K562 (cell line): ENCODE measurements around the gene KCNC3. TPM values are rescaled to one million over a fixed set of nuclear protein-coding genes. Genes with fewer than 3 reads are reported as not detected.

ENCODE experiments used
- ATAC-seq: fragments of 200-7000 bp; cut with Tn5 transposase; 3 replicates; pipeline ENCODE4 v1.9.1; 2020; ENCODE audit warnings: moderate library complexity
- BruUV-seq: library from RNA; stranded (reverse); fragments of 400-500 nt; replicated peaks from 2 replicates; lab custom pipeline; 2021; lab: Mats Ljungman, UMichigan
- CTCF ChIA-PET: fragments of 300-600 bp; formaldehyde crosslinking; extraction: SDS; loops from one replicate; lab custom pipeline; 2021; ENCODE audit warnings: low intra/inter-chr PET ratio; lab: Yijun Ruan, JAX
- POLR2A ChIA-PET: fragments of 300-600, 350-650 bp; sonication (Branson Sonifier 250); formaldehyde crosslinking; extraction: SDS; loops from one replicate; lab custom pipeline; 2021; ENCODE audit warnings: antibody characterized with exemption, inconsistent platforms; lab: Yijun Ruan, JAX
- DNase-seq, 4 experiments: peaks; one replicate each; pipeline versions ENCODE4 v3.0.0 to v3.0.0-alpha.2; 2011 to 2018; ENCODE audit warnings: low spot score in 3 of 4, mixed read lengths in 3 of 4; ENCODE audit errors: extremely low read depth in 1 of 4
- FAIRE-seq: peaks from 2 replicates; lab custom pipeline; 2011; peaks lifted over from hg19 to GRCh38; lab: Jason Lieb, UNC
- H2AFZ ChIP-seq: 2 replicates; pipeline ENCODE4 v1.6.0; 2011; ENCODE audit warnings: low read depth, low read length, control low read depth, inconsistent platforms
- H3K27ac ChIP-seq: fragments of 200-600 bp; 3 replicates; pipeline ENCODE4 v1.8.0; 2011; ENCODE audit warnings: low read depth, mild to moderate bottlenecking, control low read depth, inconsistent platforms, low read length, moderate library complexity, mixed read lengths; ENCODE audit errors: extremely low read depth
- H3K27me3 ChIP-seq, 2 experiments: fragments of 300-600 bp in 1 of 2; 2 replicates in 1 of 2; 3 replicates in 1 of 2; pipeline versions ENCODE4 v1.6.0 to v1.8.0; 2011; ENCODE audit warnings: inconsistent platforms in 2 of 2, low read length in 2 of 2, mild to moderate bottlenecking in 1 of 2, mixed read lengths in 1 of 2, moderate library complexity in 1 of 2; ENCODE audit not compliant: control insufficient read depth in 2 of 2, insufficient read depth in 2 of 2
- H3K36me3 ChIP-seq: fragments of 300-600 bp; 3 replicates; pipeline ENCODE4 v1.8.0; 2011; ENCODE audit warnings: mild to moderate bottlenecking, low read length, inconsistent platforms; ENCODE audit not compliant: control insufficient read depth, insufficient read depth
- H3K4me1 ChIP-seq, 2 experiments: fragments of 200-600 bp in 1 of 2; replicated peaks in 1 of 2; 2 replicates in 1 of 2; 3 replicates in 1 of 2; pipeline versions ENCODE4 v1.5.1 to v1.8.0; 2011; ENCODE audit warnings: inconsistent platforms in 2 of 2, low read length in 2 of 2, mild to moderate bottlenecking in 1 of 2, mixed read lengths in 1 of 2, moderate library complexity in 1 of 2; ENCODE audit not compliant: control insufficient read depth in 2 of 2, insufficient read depth in 2 of 2
- H3K4me2 ChIP-seq: 2 replicates; pipeline ENCODE4 v1.6.1; 2011; ENCODE audit warnings: low read length, control low read depth, inconsistent platforms, mixed read lengths; ENCODE audit not compliant: insufficient read depth
- H3K4me3 ChIP-seq: fragments of 200-600 bp; sonication (generic), shearing (Covaris generic); 2 replicates; pipeline ENCODE4 v1.5.1; 2016; ENCODE audit warnings: control low read depth, inconsistent platforms
- H3K79me2 ChIP-seq: fragments of 200-600 bp; 3 replicates; pipeline ENCODE4 v1.8.0; 2011; ENCODE audit warnings: low read length, inconsistent platforms; ENCODE audit not compliant: control insufficient read depth, insufficient read depth
- H3K9ac ChIP-seq, 2 experiments: 2 replicates each; pipeline versions ENCODE4 v1.6.0 to v1.6.1; 2011; ENCODE audit warnings: low read depth in 2 of 2, low read length in 2 of 2, control low read depth in 1 of 2, inconsistent platforms in 1 of 2, mild to moderate bottlenecking in 1 of 2, mixed read lengths in 1 of 2; ENCODE audit not compliant: insufficient read depth in 1 of 2
- H3K9me1 ChIP-seq: one replicate; pipeline ENCODE4 v1.6.0; 2011; ENCODE audit warnings: inconsistent platforms, mild to moderate bottlenecking, low read length, moderate library complexity; ENCODE audit not compliant: control insufficient read depth, insufficient read depth
- H3K9me3 ChIP-seq: replicated peaks from 2 replicates; pipeline ENCODE4 v1.5.1; 2011; ENCODE audit warnings: low read depth, low read length, inconsistent platforms; ENCODE audit not compliant: control insufficient read depth, insufficient read depth
- H4K20me1 ChIP-seq: replicated peaks from 2 replicates; pipeline ENCODE4 v1.6.1; 2011; ENCODE audit warnings: low read length, inconsistent platforms, mixed read lengths; ENCODE audit not compliant: control insufficient read depth, insufficient read depth
- CUX1 ChIP-seq: fragments of 200-800 bp; sonication (Bioruptor generic); IDR thresholded peaks from 2 replicates; pipeline ENCODE4 v1.6.1; 2016; ENCODE audit warnings: missing genetic modification characterization, missing compliant biosample characterization
- HIVEP1 ChIP-seq: fragments of 250-450 bp; sonication (Bioruptor Pico); IDR thresholded peaks from 2 replicates; pipeline ENCODE4 v1.4.0; 2020; ENCODE audit warnings: mild to moderate bottlenecking
- MAZ ChIP-seq, 2 experiments: fragments of 450-650 bp in 1 of 2; sonication (generic) in 1 of 2; formaldehyde crosslinking; IDR thresholded peaks in 1 of 2; conservative IDR thresholded peaks in 1 of 2; 2 replicates each; pipeline versions ENCODE4 v1.4.0 to v1.5.0; 2020; ENCODE audit warnings: mild to moderate bottlenecking in 1 of 2, missing genetic modification reagents in 1 of 2
- NR2C2 ChIP-seq, 2 experiments: fragments of 200-800 bp in 1 of 2; sonication (Bioruptor generic) in 1 of 2; sonication (generic) in 1 of 2; formaldehyde crosslinking in 1 of 2; IDR thresholded peaks; 2 replicates each; pipeline versions ENCODE4 v1.6.1 to v1.8.0; 2016 to 2022; ENCODE audit warnings: mild to moderate bottlenecking in 1 of 2, missing compliant biosample characterization in 1 of 2, missing genetic modification characterization in 1 of 2, missing genetic modification reagents in 1 of 2
- OTX1 ChIP-seq: fragments of 450-650 bp; formaldehyde crosslinking; IDR thresholded peaks from 2 replicates; pipeline ENCODE4 v1.4.0; 2022; ENCODE audit warnings: mild to moderate bottlenecking
- RBFOX2 ChIP-seq: fragments of 200-400 bp; formaldehyde crosslinking; IDR thresholded peaks from 2 replicates; pipeline ENCODE4 v1.6.1; 2017; ENCODE audit warnings: low read depth, mild to moderate bottlenecking, low read length, moderate library complexity
- SIN3A ChIP-seq, 2 experiments: fragments of 150-350 bp in 1 of 2; IDR thresholded peaks; 2 replicates each; pipeline ENCODE4 v1.6.1; 2011 to 2016; ENCODE audit warnings: borderline replicate concordance in 2 of 2, low read depth in 2 of 2, low read length in 2 of 2, mild to moderate bottlenecking in 2 of 2, moderate library complexity in 2 of 2; ENCODE audit not compliant: control insufficient read depth in 1 of 2
- SLC30A9 ChIP-seq: fragments of 250-450 bp; sonication (Bioruptor Pico); IDR thresholded peaks from 2 replicates; pipeline ENCODE4 v1.8.0; 2022; ENCODE audit warnings: mild to moderate bottlenecking, moderate library complexity
- SP1 ChIP-seq: sonication (generic); formaldehyde crosslinking; IDR thresholded peaks from 2 replicates; pipeline ENCODE4 v1.8.1; 2022; ENCODE audit warnings: mild to moderate bottlenecking, missing genetic modification reagents
- ZNF282 ChIP-seq: sonication (generic); formaldehyde crosslinking; IDR thresholded peaks from 2 replicates; pipeline ENCODE4 v1.8.1; 2023; ENCODE audit warnings: missing genetic modification reagents
- ZNF561 ChIP-seq: fragments of 450-650 bp; formaldehyde crosslinking; conservative IDR thresholded peaks from 2 replicates; pipeline ENCODE4 v1.4.0; 2020; ENCODE audit warnings: mild to moderate bottlenecking, moderate library complexity
- WGBS: fragments of 100-300 bp; shearing (Covaris generic); methylation state at CpG from one replicate; pipeline ENCODE4 v1.1.6; 2016; ENCODE audit warnings: low coverage, mixed read lengths; ENCODE audit not compliant: insufficient coverage; ENCODE audit errors: missing lambda C conversion rate; 5-methylcytosine and 5-hydroxymethylcytosine counted together
- in situ Hi-C: fragments of 300-500 bp; cut with MboI; formaldehyde crosslinking; loops from 4 replicates; pipeline ENCODE4 v1.15.0; 2018; ENCODE audit warnings: inconsistent platforms, mixed read lengths
- intact Hi-C: fragments of 100-400 bp; cut with micrococcal nuclease; formaldehyde crosslinking; loops from 2 replicates; pipeline ENCODE4 v1.14.2; 2022
- polyA plus RNA-seq, 8 experiments: library from polyadenylated mRNA; depleted of rRNA in 4 of 8; stranded (reverse) in 5 of 8; unstranded in 3 of 8; fragments of >200 nt; fragmentation: Nextera tagmentation in 2 of 8; fragmentation: Illumina TruSeq in 1 of 8; extraction: Ambion mirVana in 2 of 8; extraction: Trizol in 1 of 8; gene quantifications; 2 replicates each; pipeline versions ENCODE4 v1.2.1 to v1.2.3, GENCODE V29; 2011 to 2014; ENCODE audit warnings: inconsistent platforms in 1 of 8, missing spikeins in 1 of 8
- total RNA-seq, 7 experiments: library from RNA; depleted of rRNA in 6 of 7; stranded (reverse); fragments of >200 nt in 6 of 7; fragmentation: Illumina TruSeq in 2 of 7; extraction: Trizol in 2 of 7; gene quantifications; 2 replicates each; pipeline versions ENCODE4 v1.2.1 to v1.2.3, GENCODE V29; 2011 to 2021; ENCODE audit warnings: low replicate concordance in 1 of 7
- TF ChIP-seq, protein P1 (sequence below): fragments of 450-650 bp; IDR thresholded peaks from 2 replicates; pipeline ENCODE4 v1.6.1; 2016; ENCODE audit warnings: borderline replicate concordance

Gene KCNC3
- total and polyA plus RNA-seq, 9 of the 15 experiments (the other 6 are each of a cell fraction or from before 2014, with no cell fraction given), result 0.03 to 26.2 (median 2.0) TPM

DNA sequence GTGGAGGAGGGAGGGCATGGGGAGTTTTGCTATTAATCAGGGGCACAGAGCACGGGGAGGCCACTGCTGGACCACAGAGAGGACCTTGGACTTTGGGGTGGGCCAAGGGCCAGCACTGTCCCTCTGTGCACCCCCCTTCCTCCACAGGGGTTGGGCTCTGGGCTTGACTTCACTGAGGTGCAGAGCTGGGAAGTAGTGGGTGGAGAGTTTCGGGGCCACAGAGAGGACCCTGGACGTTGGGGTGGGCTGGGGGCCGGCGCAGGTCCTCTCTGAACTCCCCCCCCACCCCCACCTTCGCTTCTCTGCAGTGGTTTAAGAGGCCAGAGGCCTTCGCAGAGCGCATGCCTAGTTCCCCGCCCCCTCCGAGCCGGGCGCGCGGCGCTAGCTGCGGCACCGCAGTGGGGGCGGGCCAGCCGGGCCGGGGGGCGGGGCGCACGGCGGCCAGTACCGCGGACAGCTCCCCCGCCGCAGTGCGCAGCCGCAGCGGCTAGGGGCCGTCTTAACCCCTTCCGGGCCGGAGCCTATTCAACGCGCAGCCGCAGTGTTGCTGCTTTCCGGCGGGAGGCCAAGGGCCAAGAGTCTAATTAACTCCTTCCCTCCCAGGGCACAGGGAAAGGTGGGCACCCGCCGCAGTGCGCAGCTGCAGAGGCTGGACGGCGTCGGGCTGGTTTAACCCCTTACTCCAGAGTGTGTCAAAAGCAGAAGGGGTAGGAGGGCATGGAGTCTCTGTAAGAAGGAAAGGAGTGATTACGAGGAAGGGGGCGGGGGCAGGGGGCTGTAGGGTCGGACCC is 3.7 kb downstream of the KCNC3 start (continued):
- TF ChIP-seq NR2C2 (CRISPR knock-in tag; IDR thresholded peaks at IDR 0.05) (peak; percentile 67; the same call in 1 of the 2 replicates), NR2C2 (tag; IDR thresholded peaks at IDR 0.05) (no peak), OTX1 (CRISPR knock-in tag) (no peak), ZNF282 (no peak), SIN3A (IDR thresholded peaks at IDR 0.05; ENCODE audit: borderline replicate concordance in 2 of 2, control insufficient read depth in 1 of 2, low read depth in 2 of 2, low read length in 2 of 2) (peak; percentile 85 to 93; a peak in 3 of 4 replicates), SP1 (CRISPR knock-in tag) (peak; percentile 81; the same call in 1 of the 2 replicates), MAZ (CRISPR knock-in tag; conservative IDR thresholded peaks at IDR 0.05 in 1 of 2, IDR thresholded peaks at IDR 0.05 in 1 of 2) (peak; percentile 66 to 74)

DNA sequence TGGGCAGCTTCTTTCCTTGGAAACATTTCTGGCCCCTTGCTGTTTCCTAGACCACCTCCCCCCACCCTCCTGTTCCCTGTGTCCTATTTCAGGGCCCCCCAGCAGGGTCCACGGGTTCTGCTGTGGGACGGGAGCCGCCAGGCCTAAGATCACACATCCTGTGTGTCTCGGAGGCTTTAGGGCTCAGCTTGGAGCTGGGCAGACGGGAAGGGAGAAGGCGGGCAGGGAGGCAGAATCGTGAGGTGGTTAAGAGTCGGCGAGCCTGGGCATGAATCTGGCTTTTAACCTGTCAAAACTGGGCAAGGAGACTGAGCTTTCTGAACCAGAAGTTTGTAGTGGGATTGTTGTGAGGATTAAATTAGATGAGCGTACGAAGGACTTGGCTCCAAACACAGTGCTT is 4.8 kb downstream of the KCNC3 start:
- CTCF ChIA-PET, result no interaction called here
- Histone ChIP-seq H3K9me1 (peaks cover 3% of the 10 kb centered on the region), H3K9ac (no peak overlapping the region), H3K27ac (no peak overlapping the region), H3K4me3 (no peak overlapping the region), H3K9me3 (no peaks in the 10 kb centered on the region), H3K4me1 (peaks cover 21 to 47% of the 10 kb centered on the region in 2 experiments), H3K36me3 (peaks cover 18% of the 10 kb centered on the region; the same call in 1 of the 3 replicates), H2AFZ (no peak overlapping the region), H3K27me3 (no peaks in the 10 kb centered on the region), H4K20me1 (peaks cover 47% of the 10 kb centered on the region), H3K4me2 (no peak overlapping the region), H3K79me2 (peaks cover 22% of the 10 kb centered on the region)
- POLR2A ChIA-PET, result interaction anchor here (0.6 kb wide), 1 partner anchor 451 kb away, joined by 3 read pairs; no protein-coding TSS in a partner anchor
- DNase-seq, result no peak
- ATAC-seq, result no peak
- in situ Hi-C loops, result no loop called here
- WGBS, result 73% methylated on average over 11 of the region's 11 CpGs
- FAIRE-seq, result no peak
- intact Hi-C loops, result no loop called here
- BruUV-seq, result no TSS peak
- TF ChIP-seq HIVEP1 (CRISPR knock-in tag) (no peak), RBFOX2 (0 out of 2 replicates have a peak, but pooled peaks have one; percentile 4), ZNF561 (CRISPR knock-in tag) (no peak), SLC30A9 (CRISPR knock-in tag) (no peak), CUX1 (CRISPR knock-in tag) (no peak)
- TF ChIP-seq, protein P1, sequence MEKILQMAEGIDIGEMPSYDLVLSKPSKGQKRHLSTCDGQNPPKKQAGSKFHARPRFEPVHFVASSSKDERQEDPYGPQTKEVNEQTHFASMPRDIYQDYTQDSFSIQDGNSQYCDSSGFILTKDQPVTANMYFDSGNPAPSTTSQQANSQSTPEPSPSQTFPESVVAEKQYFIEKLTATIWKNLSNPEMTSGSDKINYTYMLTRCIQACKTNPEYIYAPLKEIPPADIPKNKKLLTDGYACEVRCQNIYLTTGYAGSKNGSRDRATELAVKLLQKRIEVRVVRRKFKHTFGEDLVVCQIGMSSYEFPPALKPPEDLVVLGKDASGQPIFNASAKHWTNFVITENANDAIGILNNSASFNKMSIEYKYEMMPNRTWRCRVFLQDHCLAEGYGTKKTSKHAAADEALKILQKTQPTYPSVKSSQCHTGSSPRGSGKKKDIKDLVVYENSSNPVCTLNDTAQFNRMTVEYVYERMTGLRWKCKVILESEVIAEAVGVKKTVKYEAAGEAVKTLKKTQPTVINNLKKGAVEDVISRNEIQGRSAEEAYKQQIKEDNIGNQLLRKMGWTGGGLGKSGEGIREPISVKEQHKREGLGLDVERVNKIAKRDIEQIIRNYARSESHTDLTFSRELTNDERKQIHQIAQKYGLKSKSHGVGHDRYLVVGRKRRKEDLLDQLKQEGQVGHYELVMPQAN, result no peak
